ENCODE measurements around the gene SLC25A5.

The SLC25A5 gene

GRCh38 chrX:119507206-119507605, 39.0 kb downstream of the SLC25A5 start:
- DNase-seq, result no peak

- DNase-seq, result no peak
Measured at GRCh38 chrX:119512146-119512800, 44.0 kb downstream of the SLC25A5 start.

GRCh38 chrX:119516157-119516702, 48.0 kb downstream of the SLC25A5 start:
- DNase-seq, result peak in 1 of 2 experiments; percentile 15

- DNase-seq, result no peak
Measured at GRCh38 chrX:119518371-119518770, 50.1 kb downstream of the SLC25A5 start.
